Neural cell (in vitro differentiated cells): ENCODE results near the gene KRTAP10-3.

Experiments
- EP300 ChIP-seq: fragments of 450-650 bp; conservative IDR thresholded peaks from 2 replicates; pipeline ENCODE4 v1.6.1; 2014; ENCODE audit warnings: antibody characterized with exemption, mild to moderate bottlenecking, moderate library complexity; ENCODE audit not compliant: poor library complexity, severe bottlenecking
- POLR2AphosphoS5 ChIP-seq: IDR thresholded peaks from 2 replicates; pipeline ENCODE4 v1.6.1; 2012
- RAD21 ChIP-seq: fragments of 450-650 bp; conservative IDR thresholded peaks from 2 replicates; pipeline ENCODE4 v1.6.1; 2014; ENCODE audit warnings: antibody characterized with exemption, mild to moderate bottlenecking, moderate library complexity
- TF ChIP-seq, protein P1 (sequence below): fragments of 450-650 bp; IDR thresholded peaks from 2 replicates; pipeline ENCODE4 v1.5.1; 2014; ENCODE audit warnings: antibody characterized with exemption, mild to moderate bottlenecking, moderate library complexity; ENCODE audit not compliant: poor library complexity, severe bottlenecking

DNA sequence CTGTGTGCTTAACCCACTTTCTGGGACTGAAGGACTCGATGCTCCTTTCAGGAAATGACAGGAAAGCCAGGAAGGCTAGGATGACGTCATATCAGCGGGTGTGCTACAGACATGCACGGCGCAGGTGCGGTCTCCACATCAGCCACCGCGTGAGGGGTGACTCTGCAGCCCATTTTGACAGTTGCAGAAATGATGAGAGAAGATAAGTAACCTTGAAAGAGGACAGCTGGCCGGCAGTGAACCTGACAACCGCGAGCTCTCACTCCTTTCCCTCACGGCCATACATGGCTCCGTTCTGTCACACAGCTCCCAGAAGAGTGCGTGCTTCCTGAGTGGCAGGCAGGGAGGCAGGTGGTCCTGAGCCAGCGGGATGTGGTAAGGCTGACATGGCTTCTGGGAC is 23.5 kb upstream of the KRTAP10-3 start:
- TF ChIP-seq EP300, result no peak
- TF ChIP-seq, protein P1, sequence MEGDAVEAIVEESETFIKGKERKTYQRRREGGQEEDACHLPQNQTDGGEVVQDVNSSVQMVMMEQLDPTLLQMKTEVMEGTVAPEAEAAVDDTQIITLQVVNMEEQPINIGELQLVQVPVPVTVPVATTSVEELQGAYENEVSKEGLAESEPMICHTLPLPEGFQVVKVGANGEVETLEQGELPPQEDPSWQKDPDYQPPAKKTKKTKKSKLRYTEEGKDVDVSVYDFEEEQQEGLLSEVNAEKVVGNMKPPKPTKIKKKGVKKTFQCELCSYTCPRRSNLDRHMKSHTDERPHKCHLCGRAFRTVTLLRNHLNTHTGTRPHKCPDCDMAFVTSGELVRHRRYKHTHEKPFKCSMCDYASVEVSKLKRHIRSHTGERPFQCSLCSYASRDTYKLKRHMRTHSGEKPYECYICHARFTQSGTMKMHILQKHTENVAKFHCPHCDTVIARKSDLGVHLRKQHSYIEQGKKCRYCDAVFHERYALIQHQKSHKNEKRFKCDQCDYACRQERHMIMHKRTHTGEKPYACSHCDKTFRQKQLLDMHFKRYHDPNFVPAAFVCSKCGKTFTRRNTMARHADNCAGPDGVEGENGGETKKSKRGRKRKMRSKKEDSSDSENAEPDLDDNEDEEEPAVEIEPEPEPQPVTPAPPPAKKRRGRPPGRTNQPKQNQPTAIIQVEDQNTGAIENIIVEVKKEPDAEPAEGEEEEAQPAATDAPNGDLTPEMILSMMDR, result no peak
- no peak for TF ChIP-seq RAD21
- no peak for TF ChIP-seq POLR2AphosphoS5
